ENCODE data around the gene CCDC28A.

Gene CCDC28A

GRCh38 chr6:138815221-138815620 is 41.7 kb downstream of the CCDC28A start:
- DNase-seq (ENCODE audit: low read depth in 2 of 2), result no peak
- TF ChIP-seq, protein P1, sequence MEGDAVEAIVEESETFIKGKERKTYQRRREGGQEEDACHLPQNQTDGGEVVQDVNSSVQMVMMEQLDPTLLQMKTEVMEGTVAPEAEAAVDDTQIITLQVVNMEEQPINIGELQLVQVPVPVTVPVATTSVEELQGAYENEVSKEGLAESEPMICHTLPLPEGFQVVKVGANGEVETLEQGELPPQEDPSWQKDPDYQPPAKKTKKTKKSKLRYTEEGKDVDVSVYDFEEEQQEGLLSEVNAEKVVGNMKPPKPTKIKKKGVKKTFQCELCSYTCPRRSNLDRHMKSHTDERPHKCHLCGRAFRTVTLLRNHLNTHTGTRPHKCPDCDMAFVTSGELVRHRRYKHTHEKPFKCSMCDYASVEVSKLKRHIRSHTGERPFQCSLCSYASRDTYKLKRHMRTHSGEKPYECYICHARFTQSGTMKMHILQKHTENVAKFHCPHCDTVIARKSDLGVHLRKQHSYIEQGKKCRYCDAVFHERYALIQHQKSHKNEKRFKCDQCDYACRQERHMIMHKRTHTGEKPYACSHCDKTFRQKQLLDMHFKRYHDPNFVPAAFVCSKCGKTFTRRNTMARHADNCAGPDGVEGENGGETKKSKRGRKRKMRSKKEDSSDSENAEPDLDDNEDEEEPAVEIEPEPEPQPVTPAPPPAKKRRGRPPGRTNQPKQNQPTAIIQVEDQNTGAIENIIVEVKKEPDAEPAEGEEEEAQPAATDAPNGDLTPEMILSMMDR (IDR thresholded peaks at IDR 0.05; ENCODE audit: low read depth, low read length), result no peak
- H3K4me3 ChIP-seq (replicated peaks in 1 of 2; ENCODE audit: low read depth in 2 of 2, low read length in 2 of 2), result no peak overlapping the region

GRCh38 chr6:138815797-138816528 is 42.4 kb downstream of the CCDC28A start:
- H3K4me3 ChIP-seq (replicated peaks in 1 of 2; ENCODE audit: low read depth in 2 of 2, low read length in 2 of 2), result no peak overlapping the region
- DNase-seq (ENCODE audit: low read depth in 2 of 2), result peak; percentile 82 to 84
- TF ChIP-seq, protein P1 (IDR thresholded peaks at IDR 0.05; ENCODE audit: low read depth, low read length), result peak; percentile 67

GRCh38 chr6:138817799-138818198 is 44.2 kb downstream of the CCDC28A start:
- TF ChIP-seq, protein P1 (IDR thresholded peaks at IDR 0.05; ENCODE audit: low read depth, low read length), result no peak
- H3K4me3 ChIP-seq (replicated peaks in 1 of 2; ENCODE audit: low read depth in 2 of 2, low read length in 2 of 2), result no peak overlapping the region
- DNase-seq (ENCODE audit: low read depth in 2 of 2), result peak; percentile 72 to 84

- no peak overlapping the region for H3K4me3 ChIP-seq (replicated peaks in 1 of 2; ENCODE audit: low read depth in 2 of 2, low read length in 2 of 2)
- TF ChIP-seq, protein P1 (IDR thresholded peaks at IDR 0.05; ENCODE audit: low read depth, low read length), result no peak
- no peak for DNase-seq (ENCODE audit: low read depth in 2 of 2)
Observed at GRCh38 chr6:138818496-138819194, 45.1 kb downstream of the CCDC28A start.

GRCh38 chr6:138821519-138821918 is 48.0 kb downstream of the CCDC28A start:
- no peak overlapping the region for H3K4me3 ChIP-seq (replicated peaks in 1 of 2; ENCODE audit: low read depth in 2 of 2, low read length in 2 of 2)
- TF ChIP-seq, protein P1 (IDR thresholded peaks at IDR 0.05; ENCODE audit: low read depth, low read length), result no peak
- no peak for DNase-seq (ENCODE audit: low read depth in 2 of 2)

- TF ChIP-seq, protein P1 (IDR thresholded peaks at IDR 0.05; ENCODE audit: low read depth, low read length), result no peak
- H3K4me3 ChIP-seq (replicated peaks in 1 of 2; ENCODE audit: low read depth in 2 of 2, low read length in 2 of 2), result no peak overlapping the region
- peak in 1 of 2 donors; percentile 12 for DNase-seq (ENCODE audit: low read depth in 2 of 2)
Observed at GRCh38 chr6:138824482-138825144, 51.0 kb downstream of the CCDC28A start.

Measured in cardiac fibroblast (primary cell).